CD4-positive, alpha-beta T cell (primary cell): ENCODE measurements around the gene EPB41L5. TPM values are rescaled to one million over a fixed set of nuclear protein-coding genes. Genes with fewer than 3 reads are reported as not detected.
"Not testable (repeated sequence)": the region's sequence is repeated elsewhere in the genome, so short reads cannot be mapped to it uniquely, and the experiment has no call there.

Experiments used
- ATAC-seq: fragments of 200-7000 bp; cut with Tn5 transposase; one replicate; pipeline ENCODE4 v1.10.0; 2022; ENCODE audit warnings: mild to moderate bottlenecking; ENCODE audit not compliant: poor library complexity
- CTCF ChIA-PET: fragments of 350-600 bp; sonication (Branson Sonifier 250); formaldehyde crosslinking; loops from one replicate; lab custom pipeline; 2021; ENCODE audit warnings: antibody characterized with exemption, inconsistent platforms; lab: Charles Lee
- POLR2A ChIA-PET: fragments of 350-600 bp; sonication (Branson Sonifier 250); formaldehyde crosslinking; loops from one replicate; lab custom pipeline; 2021; ENCODE audit warnings: antibody characterized with exemption, inconsistent platforms; lab: Charles Lee
- DNase-seq, 14 experiments: peaks; one replicate each; pipeline ENCODE4 v3.0.0-alpha.2; 2013 to 2020; ENCODE audit warnings: mixed read lengths in 2 of 14
- H3K27ac ChIP-seq, 2 donors: one replicate each; pipeline versions ENCODE4 v1.5.1 to v1.7.0; 2013; ENCODE audit warnings: low read length in 2 of 2, low read depth in 1 of 2, mild to moderate bottlenecking in 1 of 2
- H3K27me3 ChIP-seq, 2 experiments: 1 replicate in 1 of 2; 2 replicates in 1 of 2; pipeline versions ENCODE4 v1.6.1 to v1.7.0; 2013; ENCODE audit warnings: low read length in 2 of 2, control low read depth in 1 of 2, mild to moderate bottlenecking in 1 of 2, moderate library complexity in 1 of 2; ENCODE audit not compliant: insufficient read depth in 2 of 2, control insufficient read depth in 1 of 2
- H3K36me3 ChIP-seq: one replicate; pipeline ENCODE4 v1.6.1; 2013; ENCODE audit warnings: low read length, control low read depth; ENCODE audit not compliant: insufficient read depth
- H3K4me1 ChIP-seq: one replicate; pipeline ENCODE4 v1.6.1; 2013; ENCODE audit warnings: low read length, control low read depth; ENCODE audit not compliant: insufficient read depth
- H3K4me3 ChIP-seq: one replicate; pipeline ENCODE4 v1.5.1; 2013; ENCODE audit warnings: mild to moderate bottlenecking, low read length, moderate library complexity
- H3K9me3 ChIP-seq, 2 experiments: 1 replicate in 1 of 2; 2 replicates in 1 of 2; pipeline versions ENCODE4 v1.6.1 to v1.7.0; 2013; ENCODE audit warnings: low read length in 2 of 2, mild to moderate bottlenecking in 2 of 2, control low read depth in 1 of 2, moderate library complexity in 1 of 2; ENCODE audit not compliant: control insufficient read depth in 1 of 2, insufficient read depth in 1 of 2
- H3K27ac Mint-ChIP-seq: one replicate; pipeline ENCODE4 v1.8.0; 2020; ENCODE audit warnings: mixed read lengths
- H3K27me3 Mint-ChIP-seq: one replicate; pipeline ENCODE4 v1.8.0; 2021; ENCODE audit warnings: mixed read lengths
- H3K36me3 Mint-ChIP-seq: one replicate; pipeline ENCODE4 v1.8.0; 2021; ENCODE audit warnings: low read depth, mixed read lengths
- H3K4me1 Mint-ChIP-seq: one replicate; pipeline ENCODE4 v1.8.0; 2021; ENCODE audit warnings: low read depth, mixed read lengths
- H3K4me3 Mint-ChIP-seq: one replicate; pipeline ENCODE4 v1.8.0; 2020; ENCODE audit warnings: mild to moderate bottlenecking, mixed read lengths
- H3K9me3 Mint-ChIP-seq: one replicate; pipeline ENCODE4 v1.8.0; 2020; ENCODE audit warnings: mixed read lengths
- intact Hi-C, 2 experiments: fragments of 100-400 bp; cut with DNase I in 1 of 2; cut with micrococcal nuclease in 1 of 2; formaldehyde crosslinking; loops; one replicate each; pipeline versions ENCODE4 v1.15.1 to v1.9.0; 2023 to 2025; cut with DNase I, micrococcal nuclease
- total RNA-seq, 174 experiments: library from RNA in 2 of 174; stranded (reverse) in 2 of 174; gene quantifications; one replicate each; pipeline ENCODE4 v1.2.3 and lab custom pipeline; 2021 to 2026
- TF ChIP-seq, protein P1 (sequence below): fragments of 200-600 bp; IDR thresholded peaks from one replicate; pipeline ENCODE4 v1.8.0; 2022; ENCODE audit warnings: antibody characterized with exemption, mild to moderate bottlenecking

Gene EPB41L5
- total RNA-seq, 2 experiments from 2014 or later: 4.6 to 5.1 TPM

GRCh38 chr2:120195553-120195952 is 182.7 kb downstream of the EPB41L5 start:
- no peak overlapping the region for H3K27ac ChIP-seq
- no peak overlapping the region for H3K27ac Mint-ChIP-seq
- H3K27me3 Mint-ChIP-seq: no peaks in the 10 kb centered on the region
- TF ChIP-seq, protein P1, sequence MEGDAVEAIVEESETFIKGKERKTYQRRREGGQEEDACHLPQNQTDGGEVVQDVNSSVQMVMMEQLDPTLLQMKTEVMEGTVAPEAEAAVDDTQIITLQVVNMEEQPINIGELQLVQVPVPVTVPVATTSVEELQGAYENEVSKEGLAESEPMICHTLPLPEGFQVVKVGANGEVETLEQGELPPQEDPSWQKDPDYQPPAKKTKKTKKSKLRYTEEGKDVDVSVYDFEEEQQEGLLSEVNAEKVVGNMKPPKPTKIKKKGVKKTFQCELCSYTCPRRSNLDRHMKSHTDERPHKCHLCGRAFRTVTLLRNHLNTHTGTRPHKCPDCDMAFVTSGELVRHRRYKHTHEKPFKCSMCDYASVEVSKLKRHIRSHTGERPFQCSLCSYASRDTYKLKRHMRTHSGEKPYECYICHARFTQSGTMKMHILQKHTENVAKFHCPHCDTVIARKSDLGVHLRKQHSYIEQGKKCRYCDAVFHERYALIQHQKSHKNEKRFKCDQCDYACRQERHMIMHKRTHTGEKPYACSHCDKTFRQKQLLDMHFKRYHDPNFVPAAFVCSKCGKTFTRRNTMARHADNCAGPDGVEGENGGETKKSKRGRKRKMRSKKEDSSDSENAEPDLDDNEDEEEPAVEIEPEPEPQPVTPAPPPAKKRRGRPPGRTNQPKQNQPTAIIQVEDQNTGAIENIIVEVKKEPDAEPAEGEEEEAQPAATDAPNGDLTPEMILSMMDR: no peak
- peaks cover 23% of the 10 kb centered on the region for H3K9me3 Mint-ChIP-seq
- H3K36me3 ChIP-seq: no peaks in the 10 kb centered on the region
- H3K4me1 Mint-ChIP-seq: no peaks in the 10 kb centered on the region
- no peak overlapping the region for H3K4me3 Mint-ChIP-seq
- no peaks in the 10 kb centered on the region for H3K4me1 ChIP-seq
- DNase-seq: no peak
- H3K4me3 ChIP-seq: no peak overlapping the region
- no peak for ATAC-seq
- H3K9me3 ChIP-seq: peaks cover 18 to 27% of the 10 kb centered on the region in 2 experiments
- ChIA-PET POLR2A (no interaction called here), CTCF (interaction anchor here (0.7 kb wide), 1 partner anchor 136 kb away, joined by 3 read pairs; no protein-coding TSS in a partner anchor)
- intact Hi-C loops: no loop called here
- peaks cover 16% of the 10 kb centered on the region for H3K36me3 Mint-ChIP-seq
- H3K27me3 ChIP-seq: no peaks in the 10 kb centered on the region

GRCh38 chr2:120199817-120200459 is 187.1 kb downstream of the EPB41L5 start:
- H3K9me3 Mint-ChIP-seq: peaks cover 10% of the 10 kb centered on the region
- H3K27ac ChIP-seq, H3K4me1 ChIP-seq, H3K27me3 Mint-ChIP-seq, H3K36me3 Mint-ChIP-seq, H3K4me3 ChIP-seq, H3K27ac Mint-ChIP-seq, intact Hi-C loops, H3K4me1 Mint-ChIP-seq, H3K36me3 ChIP-seq, ATAC-seq, H3K27me3 ChIP-seq, DNase-seq, CTCF ChIA-PET, POLR2A ChIA-PET, H3K4me3 Mint-ChIP-seq: not testable (repeated sequence)
- H3K9me3 ChIP-seq: peaks cover 15 to 17% of the 10 kb centered on the region in 2 experiments

GRCh38 chr2:120203251-120204021 is 190.6 kb downstream of the EPB41L5 start:
- Mint-ChIP-seq H3K36me3 (no peaks in the 10 kb centered on the region), H3K27me3 (no peaks in the 10 kb centered on the region), H3K4me1 (no peaks in the 10 kb centered on the region), H3K9me3 (peaks cover 2% of the 10 kb centered on the region), H3K4me3 (no peak overlapping the region), H3K27ac (no peak overlapping the region)
- POLR2A ChIA-PET: no interaction called here
- H3K27ac ChIP-seq: no peak overlapping the region
- intact Hi-C loops: no loop called here
- H3K9me3 ChIP-seq: peaks cover 2 to 4% of the 10 kb centered on the region in 2 experiments
- no peaks in the 10 kb centered on the region for H3K4me1 ChIP-seq
- no peaks in the 10 kb centered on the region for H3K27me3 ChIP-seq
- DNase-seq: peak in 2 of 14 experiments; percentile 38 to 39
- CTCF ChIA-PET: no interaction called here
- TF ChIP-seq, protein P1: no peak
- H3K36me3 ChIP-seq: no peaks in the 10 kb centered on the region
- H3K4me3 ChIP-seq: no peak overlapping the region
- ATAC-seq: no peak
